Fibroblast of peridontal ligament (primary cell): ENCODE measurements around the gene MFRP.
A peak's percentile ranks its signal among the peaks of the same experiment; 100 is the strongest.

Experiments
- DNase-seq: peaks from one replicate; pipeline ENCODE4 v3.0.0-alpha.2; 2010; ENCODE audit errors: extremely low read depth

Gene MFRP

DNA sequence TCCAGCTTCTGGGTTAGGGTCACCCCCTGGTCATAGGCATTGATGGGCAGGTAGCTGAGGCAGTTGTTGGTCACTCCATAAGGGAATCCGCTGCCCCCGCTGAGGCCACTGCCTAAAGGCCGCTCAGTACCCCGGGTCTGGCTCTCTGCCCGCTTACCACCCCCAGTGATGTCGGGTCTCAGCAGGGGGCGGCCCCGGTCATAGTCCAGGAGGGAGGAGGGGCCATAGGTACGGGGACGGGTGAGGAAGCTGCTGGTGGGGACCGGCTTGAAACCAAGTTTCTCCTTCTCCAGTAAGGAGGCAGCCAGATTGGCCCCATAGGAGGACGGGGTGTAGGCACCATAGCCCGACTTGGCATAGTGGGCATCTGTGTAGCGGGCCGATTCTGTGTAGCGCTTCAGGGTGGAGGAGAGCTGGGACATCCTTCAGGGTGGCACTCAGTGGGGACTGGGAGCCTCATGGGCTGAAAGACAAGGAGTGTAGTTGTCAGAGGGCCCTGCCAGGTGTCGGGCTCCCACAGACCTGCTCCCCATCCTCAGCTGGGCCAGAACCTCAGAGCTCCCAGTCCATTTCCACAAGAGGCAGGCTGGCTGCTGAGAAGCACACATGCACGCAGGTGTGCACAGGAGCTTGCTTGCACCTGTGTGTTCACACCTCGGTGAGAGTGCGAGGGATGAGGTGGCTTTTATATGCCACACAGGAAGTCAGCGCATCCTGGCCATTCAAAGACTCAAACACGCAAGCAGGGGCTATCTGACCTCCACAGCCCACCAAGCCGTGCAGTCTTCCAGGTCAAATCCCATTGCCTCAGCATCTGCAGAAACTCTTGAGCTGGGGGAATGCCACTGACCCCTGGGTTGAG is 26.8 kb upstream of the MFRP start:
- no peak for DNase-seq

DNA sequence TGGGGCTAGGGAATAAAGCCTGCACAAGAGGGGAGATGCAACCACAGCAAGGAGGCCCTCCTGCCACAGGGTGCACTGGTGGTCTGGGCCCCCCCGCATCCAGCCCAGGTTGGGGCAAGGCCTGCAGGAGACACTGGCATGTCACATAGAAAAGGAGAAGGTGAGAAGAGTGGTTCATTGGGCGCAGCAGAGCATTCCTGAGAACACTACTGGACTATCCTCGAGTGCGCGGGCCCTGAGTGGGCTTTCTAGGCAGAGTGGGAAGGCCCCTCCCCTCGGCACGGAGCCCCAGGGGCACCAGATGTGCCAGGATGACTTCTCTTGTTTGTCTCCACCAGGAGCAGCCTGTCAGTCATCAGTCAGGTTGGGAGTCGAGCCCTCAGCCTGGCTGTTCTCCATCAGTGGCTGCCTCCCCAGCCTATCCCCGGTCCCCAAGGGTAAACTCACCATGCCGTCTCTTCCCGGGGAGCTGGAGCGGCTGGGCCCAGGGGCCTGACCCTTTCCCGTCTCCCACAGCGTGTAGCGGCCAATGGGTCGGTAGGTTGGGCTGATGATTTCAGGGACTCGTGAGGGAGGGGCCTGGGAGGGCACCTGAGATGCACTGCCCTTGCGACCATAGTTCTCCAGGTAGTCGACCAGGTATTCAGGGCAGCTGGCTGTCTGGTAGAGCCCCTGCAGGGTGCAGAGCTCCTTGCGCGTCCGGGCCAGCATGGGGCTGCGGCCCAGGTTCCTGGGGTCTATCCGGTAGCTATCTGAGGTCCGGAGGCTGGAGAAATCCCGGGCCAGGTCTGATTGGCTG is 26.0 kb upstream of the MFRP start:
- DNase-seq, result no peak

DNA sequence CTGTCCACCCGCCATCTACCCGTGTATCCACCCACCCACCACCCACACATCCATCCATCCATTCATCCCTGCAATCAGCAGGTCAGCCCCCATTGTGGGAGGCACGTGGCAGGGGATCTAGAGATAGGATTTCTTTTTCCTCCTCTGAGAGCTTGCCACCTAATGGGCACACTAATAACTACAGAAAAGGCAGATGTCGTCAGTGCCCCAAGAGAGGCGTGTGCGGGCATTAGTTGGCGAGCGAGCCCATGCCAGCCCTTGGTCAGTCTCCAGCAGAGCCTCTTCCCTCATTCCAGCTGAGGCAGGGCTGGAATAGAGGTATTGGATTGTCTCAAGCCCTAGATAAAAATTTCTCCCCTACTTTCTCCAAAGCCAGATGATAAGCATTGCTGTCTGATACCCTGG is 25.3 kb upstream of the MFRP start:
- no peak for DNase-seq

DNA sequence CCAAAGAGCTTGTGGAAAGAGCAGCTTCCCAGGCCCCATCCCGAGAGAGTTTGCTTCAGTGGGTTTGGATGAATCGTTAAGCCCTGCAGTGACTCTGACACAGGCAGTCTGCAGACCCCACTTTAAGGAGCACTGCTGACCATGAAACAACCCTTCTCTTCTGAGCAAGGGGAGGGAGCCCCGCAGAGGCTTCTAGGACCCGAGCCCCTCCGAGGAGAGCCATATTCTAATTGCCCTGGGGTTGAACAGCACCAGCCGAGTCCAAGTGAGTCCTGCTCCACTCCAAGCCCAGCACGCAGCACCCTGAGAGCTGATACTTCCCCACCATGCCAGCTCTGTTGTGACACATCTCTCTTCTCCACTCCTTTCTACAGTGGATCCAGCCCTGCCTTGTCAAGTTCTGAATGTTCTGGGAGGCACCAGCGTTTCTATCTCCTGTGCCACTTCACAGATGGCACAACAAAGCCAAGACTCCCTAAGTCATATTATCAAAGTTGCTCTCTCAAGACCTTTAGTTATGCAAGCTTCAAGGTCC is 24.6 kb upstream of the MFRP start:
- DNase-seq, result no peak

DNA sequence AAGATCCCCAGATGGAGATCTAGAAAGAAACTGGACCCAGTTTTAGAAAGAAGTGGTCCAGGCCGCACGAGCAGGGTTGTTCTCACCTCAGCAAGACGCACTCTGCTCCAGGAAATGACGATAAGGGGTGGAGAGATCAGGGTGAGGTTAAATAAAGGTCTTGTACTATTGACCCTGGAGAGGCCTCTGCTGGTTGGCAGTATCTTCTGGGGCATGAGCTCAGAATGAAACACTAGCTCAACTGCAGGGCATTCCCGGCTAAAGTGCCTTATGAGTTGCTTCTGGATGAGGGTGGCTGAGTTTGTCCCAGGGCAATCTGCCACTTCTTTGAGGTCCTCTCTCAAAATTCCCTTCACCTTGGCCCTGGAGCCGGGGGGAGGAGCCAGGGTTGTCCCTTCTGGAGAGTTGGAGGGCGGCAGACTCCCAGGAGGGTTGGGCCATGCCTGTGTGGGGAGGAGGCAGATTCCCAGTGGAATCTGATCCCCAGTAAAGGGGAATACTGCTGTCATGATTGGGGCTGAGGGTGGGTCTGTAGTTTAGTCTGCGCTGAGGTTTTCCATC is 24.1 kb upstream of the MFRP start:
- DNase-seq, result peak; percentile 50

DNA sequence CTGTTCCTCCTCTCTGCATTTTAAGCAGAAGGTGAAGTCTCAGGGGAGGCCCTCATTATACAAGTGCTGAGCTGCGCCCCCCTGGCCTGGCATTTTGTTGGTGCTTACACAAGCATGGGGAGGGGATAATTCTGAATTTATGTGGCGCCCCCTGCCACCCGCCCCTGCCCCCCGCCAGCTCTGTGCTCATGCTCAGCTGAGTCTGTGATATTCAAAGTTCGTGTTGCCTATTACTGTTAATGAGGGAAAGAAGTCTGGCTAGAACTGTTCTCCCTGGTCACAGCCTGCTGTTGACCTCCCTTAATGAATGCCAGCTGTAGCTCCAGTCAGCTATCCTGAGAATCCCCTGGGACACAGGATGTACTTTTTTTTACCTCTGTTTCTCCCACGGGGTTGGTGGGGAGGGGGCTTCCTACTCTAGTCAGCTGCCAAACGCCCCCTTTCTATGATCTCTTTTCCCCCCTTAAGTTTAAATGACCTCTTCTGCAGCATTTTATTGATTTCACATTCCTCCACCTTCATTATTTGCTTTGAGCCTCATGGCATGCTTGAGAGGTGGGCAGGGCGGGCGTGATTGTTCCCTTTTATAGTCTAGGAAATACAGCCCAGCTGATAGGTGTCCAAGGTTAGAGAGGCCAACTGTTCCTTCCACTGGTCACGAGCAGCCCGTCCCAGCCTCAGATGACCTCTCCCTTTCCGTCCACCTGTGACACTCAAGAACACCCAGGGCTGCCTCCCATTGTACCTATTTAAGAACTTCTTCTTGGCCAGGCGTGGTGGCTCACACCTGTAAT is 22.8 kb upstream of the MFRP start:
- DNase-seq, result peak; percentile 45

DNA sequence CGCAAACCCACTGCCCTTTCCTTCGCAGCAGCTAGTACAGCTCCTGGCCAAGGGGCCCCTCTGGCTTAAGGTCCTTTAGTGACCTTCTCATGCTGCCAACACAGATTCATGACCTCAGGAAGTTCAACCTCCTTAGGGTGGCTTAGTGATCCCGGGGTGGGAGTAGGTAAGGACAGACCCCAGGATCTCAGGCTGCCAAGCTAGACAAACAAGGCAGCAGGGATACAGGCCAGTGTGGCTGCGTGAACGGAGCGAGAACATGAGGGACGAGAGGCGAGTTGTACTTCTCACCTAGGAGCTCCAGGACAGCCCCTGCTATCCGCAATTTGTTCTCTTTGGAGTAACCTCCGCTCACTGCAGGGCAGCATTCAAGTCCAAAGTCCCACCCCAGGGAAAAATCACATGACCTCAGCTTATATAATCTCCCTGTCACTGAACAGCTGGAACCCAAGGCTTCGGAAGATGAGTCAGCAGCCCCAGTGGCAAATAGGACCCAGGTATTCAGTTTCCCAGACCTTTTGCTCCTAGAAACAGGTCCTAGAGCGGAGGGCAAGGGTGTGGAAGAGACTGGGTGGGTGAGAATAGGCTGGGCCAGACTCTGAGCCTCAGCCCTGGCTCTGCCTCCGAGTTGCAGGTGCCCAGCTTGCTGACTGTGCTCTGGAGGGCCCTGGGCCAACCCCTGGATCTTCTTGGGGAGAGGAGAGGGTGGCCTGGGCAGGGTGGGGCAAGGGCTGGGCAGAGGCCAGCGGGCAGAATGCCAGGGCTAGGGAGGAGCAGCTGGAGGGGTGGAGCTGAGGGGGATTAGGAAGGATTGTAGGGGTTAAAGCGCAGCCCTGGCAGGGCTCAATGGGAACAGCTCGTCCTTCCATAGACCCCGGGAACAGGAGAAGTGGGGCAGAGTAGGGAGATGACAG is 21.9 kb upstream of the MFRP start:
- peak; percentile 47 for DNase-seq

DNA sequence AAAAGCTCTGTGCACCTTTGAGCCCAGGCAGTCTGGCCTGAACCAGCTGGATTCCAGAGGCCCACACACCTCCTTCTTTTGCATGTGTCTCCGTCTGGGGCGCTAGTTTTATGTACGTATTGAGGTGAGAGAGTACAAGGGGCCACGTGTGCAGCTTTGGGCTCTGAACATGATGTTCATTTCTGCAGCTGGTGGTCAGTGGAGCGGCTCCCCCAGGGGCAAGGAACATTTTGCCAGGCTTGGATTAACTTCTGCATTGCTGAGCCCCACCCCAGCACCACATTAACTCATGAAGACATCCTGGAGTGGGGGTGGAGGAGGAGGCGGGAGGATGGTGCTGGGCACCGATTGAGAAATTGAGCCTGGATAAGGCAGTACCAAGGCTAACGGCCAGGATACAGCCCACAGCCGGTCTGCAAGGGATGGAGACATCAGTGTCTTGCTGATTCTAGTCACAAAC is 21.2 kb upstream of the MFRP start:
- no peak for DNase-seq

GRCh38 chr11:119366690-119367620 is 20.4 kb upstream of the MFRP start:
- DNase-seq, result no peak

GRCh38 chr11:119365071-119365591 is 18.6 kb upstream of the MFRP start:
- no peak for DNase-seq

DNA sequence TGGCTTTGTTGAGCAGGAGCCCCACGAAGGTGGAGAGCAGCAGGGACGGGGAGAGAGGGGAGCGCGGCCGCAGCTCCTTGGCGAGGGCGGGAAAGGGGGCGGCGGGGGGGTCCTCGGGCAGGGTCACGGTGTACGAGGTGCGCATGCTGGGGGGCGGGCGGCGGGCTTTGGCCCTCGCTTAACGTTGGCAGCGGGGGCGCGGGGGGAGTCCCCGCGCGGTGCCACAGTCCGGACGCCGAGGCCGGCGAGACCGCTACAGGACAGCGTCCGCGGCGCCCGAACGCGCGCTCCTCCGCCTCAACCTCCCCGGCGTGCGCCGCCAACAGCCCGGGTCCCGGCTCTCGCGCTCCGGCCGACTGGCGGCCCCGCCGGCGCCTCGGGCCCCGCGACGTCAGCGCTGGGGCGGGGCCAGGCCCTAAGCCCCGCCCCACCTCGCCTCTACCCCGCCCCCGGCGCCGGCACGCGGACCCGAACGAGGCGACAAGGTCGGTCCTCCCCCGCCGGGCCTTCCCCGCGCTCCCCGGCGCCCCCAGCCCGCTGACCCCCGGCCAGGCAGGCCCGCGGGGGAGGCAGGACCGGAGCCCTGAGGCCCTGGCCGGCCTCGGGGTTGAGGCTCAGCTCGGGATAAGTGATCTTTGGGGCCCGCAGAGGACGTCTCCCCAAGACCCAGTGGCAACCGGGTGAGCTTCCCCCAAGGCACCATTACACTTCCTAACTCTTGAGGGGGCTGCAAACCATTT is 17.5 kb upstream of the MFRP start:
- DNase-seq, result no peak

DNA sequence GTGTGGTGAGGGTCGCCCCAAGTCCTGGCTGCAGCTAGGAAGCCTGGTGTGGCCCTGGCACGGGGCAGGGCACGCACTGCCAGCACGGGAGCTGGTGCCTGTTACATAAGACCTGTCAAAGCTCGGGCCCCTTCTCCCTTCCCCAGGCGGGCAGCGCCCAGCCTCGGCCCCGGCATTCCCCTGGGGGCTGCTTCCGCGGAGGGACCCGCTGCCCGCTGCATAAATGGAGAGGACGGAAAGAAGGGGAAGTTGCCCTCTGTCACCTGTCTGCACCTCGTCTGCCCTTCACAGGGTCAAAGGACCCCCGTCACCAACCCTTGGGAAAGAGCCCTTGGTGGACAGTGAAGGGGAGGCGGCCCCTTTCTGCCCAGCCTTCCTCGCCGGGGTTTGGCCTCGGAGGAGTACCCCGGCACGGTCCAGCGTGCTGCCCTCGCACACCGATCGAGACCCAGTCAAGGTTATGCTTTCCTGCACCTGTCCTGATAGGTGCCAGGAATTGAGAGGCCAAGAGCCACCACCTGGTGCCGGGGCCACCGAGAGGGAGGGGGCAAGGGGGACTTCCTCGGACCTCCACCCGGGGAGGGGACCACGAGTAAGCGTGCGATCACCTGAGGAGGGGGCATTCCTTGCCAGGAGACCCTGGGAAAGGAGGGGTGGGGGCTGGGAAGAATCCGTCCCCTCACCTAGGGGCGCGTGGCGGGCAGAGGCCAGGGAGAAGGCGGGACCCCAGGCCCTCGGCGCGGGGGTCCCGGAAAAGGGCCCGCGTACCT is 16.8 kb upstream of the MFRP start:
- no peak for DNase-seq

- DNase-seq, result no peak
Observed at GRCh38 chr11:119362741-119363080, 16.2 kb upstream of the MFRP start.

- no peak for DNase-seq
Observed at GRCh38 chr11:119361941-119362725, 15.6 kb upstream of the MFRP start.

- DNase-seq, result peak; percentile 65
Observed at GRCh38 chr11:119361056-119361787, 14.7 kb upstream of the MFRP start.
